Neural progenitor cell (in vitro differentiated cells): ENCODE measurements around the gene UBE2D2. TPM values are rescaled to one million over a fixed set of nuclear protein-coding genes. Genes with fewer than 3 reads are reported as not detected.

Source experiments
- DNase-seq: peaks from one replicate; pipeline ENCODE4 v3.0.0-alpha.2; 2016; ENCODE audit warnings: low spot score
- H2AFZ ChIP-seq: fragments of 200-600 bp; sonication (generic); replicated peaks from 2 replicates; pipeline ENCODE4 v1.6.1; 2016; ENCODE audit warnings: antibody characterized with exemption
- H3F3A ChIP-seq: fragments of 200-600 bp; sonication (generic); 2 replicates; pipeline ENCODE4 v1.6.1; 2016; ENCODE audit warnings: antibody characterized with exemption, low read depth
- H3K27ac ChIP-seq: fragments of 200-600 bp; sonication (generic); 2 replicates; pipeline ENCODE4 v1.5.1; 2016; ENCODE audit warnings: mild to moderate bottlenecking
- H3K27me3 ChIP-seq: fragments of 200-600 bp; sonication (generic); 2 replicates; pipeline ENCODE4 v1.6.1; 2016; ENCODE audit warnings: mild to moderate bottlenecking, moderate library complexity
- H3K36me3 ChIP-seq: fragments of 200-600 bp; sonication (generic); 2 replicates; pipeline ENCODE4 v1.5.1; 2016
- H3K4me1 ChIP-seq: fragments of 200-600 bp; sonication (generic); 2 replicates; pipeline ENCODE4 v1.6.1; 2016; ENCODE audit warnings: mixed run types
- H3K4me2 ChIP-seq: fragments of 200-600 bp; sonication (generic); 2 replicates; pipeline ENCODE4 v1.6.1; 2016
- H3K4me3 ChIP-seq: fragments of 200-600 bp; sonication (generic); 2 replicates; pipeline ENCODE4 v1.5.1; 2016
- H3K79me2 ChIP-seq: fragments of 200-600 bp; sonication (generic); 2 replicates; pipeline ENCODE4 v1.6.1; 2016; ENCODE audit warnings: low read depth
- H3K9ac ChIP-seq: fragments of 200-600 bp; sonication (generic); 2 replicates; pipeline ENCODE4 v1.6.1; 2016
- H3K9me3 ChIP-seq: fragments of 200-600 bp; sonication (generic); 2 replicates; pipeline ENCODE4 v1.5.1; 2016; ENCODE audit warnings: low read depth
- H4K20me1 ChIP-seq: fragments of 200-600 bp; sonication (generic); 2 replicates; pipeline ENCODE4 v1.6.1; 2016; ENCODE audit warnings: low read depth
- H3K27ac Mint-ChIP-seq: 3 replicates; pipeline ENCODE4 v1.8.0; 2021; ENCODE audit warnings: mixed read lengths
- H3K27me3 Mint-ChIP-seq: 2 replicates; pipeline ENCODE4 v1.8.0; 2022; ENCODE audit warnings: low read depth, mild to moderate bottlenecking, inconsistent platforms, moderate library complexity, mixed read lengths; ENCODE audit not compliant: insufficient read depth
- H3K36me3 Mint-ChIP-seq: 3 replicates; pipeline ENCODE4 v1.8.0; 2021; ENCODE audit warnings: mixed read lengths
- H3K4me1 Mint-ChIP-seq: 3 replicates; pipeline ENCODE4 v1.8.0; 2021; ENCODE audit warnings: mixed read lengths
- H3K4me3 Mint-ChIP-seq: 3 replicates; pipeline ENCODE4 v1.8.0; 2021; ENCODE audit warnings: mild to moderate bottlenecking, moderate library complexity, mixed read lengths
- H3K9me3 Mint-ChIP-seq: 3 replicates; pipeline ENCODE4 v1.8.0; 2020; ENCODE audit warnings: mixed read lengths
- CTCF ChIP-seq: fragments of 200-600 bp; sonication (generic); IDR thresholded peaks from 2 replicates; pipeline ENCODE4 v1.5.1; 2017; ENCODE audit warnings: antibody characterized with exemption, mild to moderate bottlenecking
- EZH2 ChIP-seq: fragments of 200-600 bp; sonication (generic); IDR thresholded peaks from 2 replicates; pipeline ENCODE4 v1.6.1; 2017; ENCODE audit warnings: antibody characterized with exemption, mild to moderate bottlenecking, moderate library complexity
- EZH2phosphoT487 ChIP-seq: fragments of 200-600 bp; sonication (generic); IDR thresholded peaks from 2 replicates; pipeline ENCODE4 v1.6.1; 2017; ENCODE audit warnings: antibody characterized with exemption
- total RNA-seq: library from RNA; depleted of rRNA; stranded (reverse); fragments of >200 nt; gene quantifications from 2 replicates; pipeline ENCODE4 v1.2.3, GENCODE V29; 2015; ENCODE audit warnings: low replicate concordance

The UBE2D2 gene
- total RNA-seq, 1 donor from 2014 or later, result 141 TPM

- peaks cover 90% of the 10 kb centered on the region for H4K20me1 ChIP-seq
- peaks cover 18% of the 10 kb centered on the region for H3K27me3 Mint-ChIP-seq
- H3K4me3 ChIP-seq, result no peak overlapping the region
- H3K27ac Mint-ChIP-seq, result no peak overlapping the region
- no peaks in the 10 kb centered on the region for H3K79me2 ChIP-seq
- TF ChIP-seq EZH2phosphoT487 (no peak), EZH2 (no peak), CTCF (no peak)
- H3K27ac ChIP-seq, result no peak overlapping the region
- H3K27me3 ChIP-seq, result peaks cover 13% of the 10 kb centered on the region
- no peak overlapping the region for H3K9ac ChIP-seq
- H3K4me2 ChIP-seq, result no peak overlapping the region
- H3F3A ChIP-seq, result peaks cover 37% of the 10 kb centered on the region
- H3K36me3 Mint-ChIP-seq, result no peaks in the 10 kb centered on the region
- H3K4me3 Mint-ChIP-seq, result peak overlapping the region; percentile 10
- no peak for DNase-seq
- no peaks in the 10 kb centered on the region for H3K36me3 ChIP-seq
- no peak overlapping the region for H2AFZ ChIP-seq
- no peaks in the 10 kb centered on the region for H3K9me3 Mint-ChIP-seq
- H3K9me3 ChIP-seq, result no peaks in the 10 kb centered on the region
- H3K4me1 Mint-ChIP-seq, result peaks cover 77% of the 10 kb centered on the region
- peaks cover 55% of the 10 kb centered on the region for H3K4me1 ChIP-seq
Observed at GRCh38 chr5:139639619-139640380, 78.7 kb downstream of the UBE2D2 start.

GRCh38 chr5:139640421-139641115 lies 79.4 kb downstream of the UBE2D2 start:
- Histone ChIP-seq H3K27me3 (peaks cover 21% of the 10 kb centered on the region), H3K4me1 (peaks cover 55% of the 10 kb centered on the region), H3K4me3 (no peak overlapping the region), H3K79me2 (no peaks in the 10 kb centered on the region), H3K4me2 (no peak overlapping the region), H3K9ac (no peak overlapping the region), H2AFZ (no peak overlapping the region), H3F3A (peaks cover 30% of the 10 kb centered on the region), H3K27ac (no peak overlapping the region), H3K36me3 (no peaks in the 10 kb centered on the region), H4K20me1 (peaks cover 82% of the 10 kb centered on the region), H3K9me3 (no peaks in the 10 kb centered on the region)
- DNase-seq, result no peak
- Mint-ChIP-seq H3K27ac (no peak overlapping the region), H3K36me3 (peaks cover 3% of the 10 kb centered on the region), H3K9me3 (no peaks in the 10 kb centered on the region), H3K27me3 (peaks cover 21% of the 10 kb centered on the region), H3K4me1 (peaks cover 73% of the 10 kb centered on the region), H3K4me3 (no peak overlapping the region)
- TF ChIP-seq EZH2phosphoT487 (no peak), EZH2 (no peak), CTCF (no peak)

GRCh38 chr5:139641116-139642080 lies 80.3 kb downstream of the UBE2D2 start:
- Histone ChIP-seq H3K4me3 (no peak overlapping the region), H3K4me1 (peaks cover 55% of the 10 kb centered on the region), H4K20me1 (peaks cover 77% of the 10 kb centered on the region), H2AFZ (no peak overlapping the region), H3K36me3 (no peaks in the 10 kb centered on the region), H3K9ac (no peak overlapping the region), H3K27me3 (peaks cover 29% of the 10 kb centered on the region), H3K9me3 (no peaks in the 10 kb centered on the region), H3F3A (peaks cover 21% of the 10 kb centered on the region), H3K4me2 (no peak overlapping the region), H3K79me2 (no peaks in the 10 kb centered on the region), H3K27ac (no peak overlapping the region)
- Mint-ChIP-seq H3K4me1 (peaks cover 67% of the 10 kb centered on the region), H3K36me3 (peaks cover 3% of the 10 kb centered on the region), H3K4me3 (no peak overlapping the region), H3K27ac (peak overlapping the region; percentile 52), H3K27me3 (peaks cover 22% of the 10 kb centered on the region), H3K9me3 (no peaks in the 10 kb centered on the region)
- TF ChIP-seq CTCF (no peak), EZH2phosphoT487 (no peak), EZH2 (no peak)
- DNase-seq, result no peak
